ENCODE measurements around the gene GNAI2. TPM values are rescaled to one million over a fixed set of nuclear protein-coding genes. Genes with fewer than 3 reads are reported as not detected.

The GNAI2 gene
- total and polyA plus RNA-seq, 2 donors (not counting 3 experiments of a cell fraction or from before 2014, with no cell fraction given), result 767 to 1,875 TPM

GRCh38 chr3:50260942-50261441 lies 25.0 kb downstream of the GNAI2 start:
- peaks cover 14 to 27% of the 10 kb centered on the region in 2 experiments for H3K36me3 ChIP-seq (ENCODE audit: control insufficient read depth in 2 of 2, extremely low read depth in 1 of 2, insufficient read depth in 2 of 2, low read length in 2 of 2)
- intact Hi-C loops (cut with micrococcal nuclease) (loop anchor here (1.0 to 10.0 kb wide), 5 partner anchors 12 to 136 kb away; no protein-coding TSS in a partner anchor), dilution Hi-C loops (cut with MboI; ENCODE audit: extremely low pct_ligation_motif_present, low sequenced_read_pairs) (no loop called here)
- H2AFZ ChIP-seq (ENCODE audit: low read depth, low read length), result no peak overlapping the region
- no peaks in the 10 kb centered on the region for H3K27me3 ChIP-seq (ENCODE audit: control insufficient read depth in 2 of 2, insufficient read depth in 2 of 2, low read length in 2 of 2)
- no TSS peak for BruUV-seq (replicated peaks)
- H3K9me3 ChIP-seq (replicated peaks; ENCODE audit: control insufficient read depth, insufficient read depth, low read length), result no peaks in the 10 kb centered on the region
- peak overlapping the region; percentile 89 for H3K9ac ChIP-seq (replicated peaks; ENCODE audit: extremely low read depth, insufficient read depth, low read length)
- DNase-seq (ENCODE audit: low read depth, low spot score), result no peak
- FAIRE-seq, result no peak
- peak overlapping the region; percentile 50 for H3K4me2 ChIP-seq (ENCODE audit: insufficient read depth, low read length)
- H3K4me3 ChIP-seq (replicated peaks in 1 of 3; ENCODE audit: insufficient read depth in 1 of 3, low read depth in 1 of 3, low read length in 3 of 3), result no peak overlapping the region
- ChIA-PET POLR2A (interaction anchor here (0.6 to 2.1 kb wide), 2 partner anchors 18 to 198 kb away, joined by 4 to 11 read pairs; no protein-coding TSS in a partner anchor), CTCF (interaction anchor here (1.5 to 3.6 kb wide), 2 partner anchors 15 to 67 kb away, joined by 4 to 28 read pairs; partner anchors contain the start of gene GNAT1)
- peaks cover 24% of the 10 kb centered on the region for H3K4me1 ChIP-seq (ENCODE audit: control insufficient read depth, extremely low read depth, insufficient read depth, low read length)
- peaks cover 15% of the 10 kb centered on the region for H3K79me2 ChIP-seq (ENCODE audit: control insufficient read depth, insufficient read depth, low read length)
- no peaks in the 10 kb centered on the region for H3K9me1 ChIP-seq (replicated peaks; ENCODE audit: control insufficient read depth, extremely low read depth, insufficient read depth, low read length)
- H4K20me1 ChIP-seq (replicated peaks; ENCODE audit: control insufficient read depth, extremely low read depth, insufficient read depth, low read length), result no peaks in the 10 kb centered on the region
- no peak for TF ChIP-seq JUN (IDR thresholded peaks at IDR 0.05; ENCODE audit: borderline replicate concordance, insufficient read depth, insufficient read length, low read depth)
- no peak for TF ChIP-seq MYC (IDR thresholded peaks at IDR 0.05; ENCODE audit: low read depth, low read length)
- no peak for TF ChIP-seq FOS (IDR thresholded peaks at IDR 0.05; ENCODE audit: borderline replicate concordance, insufficient read depth, low read length)
- TF ChIP-seq MAX (IDR thresholded peaks at IDR 0.05; ENCODE audit: insufficient read depth, insufficient read length), result no peak
- no peak for TF ChIP-seq GATA2 (IDR thresholded peaks at IDR 0.05; ENCODE audit: insufficient read depth, insufficient read length, low read depth, low read length)
- no peak for TF ChIP-seq EZH2 (IDR thresholded peaks at IDR 0.05; ENCODE audit: borderline replicate concordance, low read depth, low read length, severe bottlenecking)
- TF ChIP-seq POLR2AphosphoS5 (IDR thresholded peaks at IDR 0.05; ENCODE audit: insufficient read depth, low read depth, low read length), result no peak
- no peak for TF ChIP-seq POLR2A (IDR thresholded peaks at IDR 0.05; ENCODE audit: low read depth, low read length)
- no peak for TF ChIP-seq CTCF (IDR thresholded peaks at IDR 0.05; ENCODE audit: extremely low read depth in 1 of 2, insufficient read depth in 1 of 2, low read depth in 1 of 2, low read length in 2 of 2)
- H3K27ac ChIP-seq (ENCODE audit: insufficient read depth, low read depth, low read length), result peak overlapping the region; percentile 88

Measured in endothelial cell of umbilical vein (primary cell).